ENCODE measurements around the gene UBE2Z. TPM values are rescaled to one million over a fixed set of nuclear protein-coding genes. Genes with fewer than 3 reads are reported as not detected.

The UBE2Z gene
- total and polyA plus RNA-seq, 9 of the 15 experiments (the other 6 are each of a cell fraction or from before 2014, with no cell fraction given), result 11.8 to 89.0 (median 38.2) TPM

GRCh38 chr17:48908047-48908843 is at the start of gene UBE2Z (continued):
- TF ChIP-seq FOXK2 (conservative IDR thresholded peaks at IDR 0.05 in 1 of 2, IDR thresholded peaks at IDR 0.05 in 1 of 2; ENCODE audit: low read depth in 2 of 2) (peak; percentile 48 to 77), L3MBTL2 (IDR thresholded peaks at IDR 0.05) (peak; percentile 52), ZBTB40 (IDR thresholded peaks at IDR 0.05) (peak; percentile 69), ZBTB40 (CRISPR knock-in tag; IDR thresholded peaks at IDR 0.05) (no peak), ADNP (tag; IDR thresholded peaks at IDR 0.05) (no peak), HNRNPLL (IDR thresholded peaks at IDR 0.05; ENCODE audit: low read depth, low read length, poor library complexity, severe bottlenecking) (peak; percentile 83), CBX1 (IDR thresholded peaks at IDR 0.05; ENCODE audit: low read depth) (peak; percentile 61), TAF1 (IDR thresholded peaks at IDR 0.05; ENCODE audit: control insufficient read depth, extremely low read depth, insufficient read depth, low read length, severe bottlenecking) (peak; percentile 96), RBBP5 (IDR thresholded peaks at IDR 0.05; ENCODE audit: borderline replicate concordance, insufficient read depth, low read length, poor library complexity, severe bottlenecking) (peak; percentile 92), MEF2A (IDR thresholded peaks at IDR 0.05; ENCODE audit: control insufficient read depth, low read depth, low read length) (peak; percentile 30; the same call in 1 of the 2 replicates), SP1 (CRISPR knock-in tag; IDR thresholded peaks at IDR 0.05) (peak; percentile 87)
- TF ChIP-seq, protein P1, sequence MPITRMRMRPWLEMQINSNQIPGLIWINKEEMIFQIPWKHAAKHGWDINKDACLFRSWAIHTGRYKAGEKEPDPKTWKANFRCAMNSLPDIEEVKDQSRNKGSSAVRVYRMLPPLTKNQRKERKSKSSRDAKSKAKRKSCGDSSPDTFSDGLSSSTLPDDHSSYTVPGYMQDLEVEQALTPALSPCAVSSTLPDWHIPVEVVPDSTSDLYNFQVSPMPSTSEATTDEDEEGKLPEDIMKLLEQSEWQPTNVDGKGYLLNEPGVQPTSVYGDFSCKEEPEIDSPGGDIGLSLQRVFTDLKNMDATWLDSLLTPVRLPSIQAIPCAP (CRISPR knock-in tag; IDR thresholded peaks at IDR 0.05; ENCODE audit: borderline replicate concordance), result no peak
